GM19397 (cell line): ENCODE results near the gene GALNT2.

Experiments used
- ATAC-seq: cut with Tn5 transposase; IDR thresholded peaks from one replicate; pipeline ENCODE4 v1.9.1; 2021; ENCODE audit warnings: mild to moderate bottlenecking, moderate library complexity; ENCODE audit not compliant: unreplicated experiment

GALNT2 gene

GRCh38 chr1:230141797-230142607 lies 75.0 kb downstream of the GALNT2 start:
- no peak for ATAC-seq

GRCh38 chr1:230142608-230143210 lies 75.7 kb downstream of the GALNT2 start:
- ATAC-seq, result no peak

GRCh38 chr1:230143534-230143933 lies 76.5 kb downstream of the GALNT2 start:
- no peak for ATAC-seq

- ATAC-seq, result no peak
Measured at GRCh38 chr1:230144010-230144614, 77.1 kb downstream of the GALNT2 start.

GRCh38 chr1:230144758-230145504 lies 77.9 kb downstream of the GALNT2 start:
- no peak for ATAC-seq

GRCh38 chr1:230145505-230145899 lies 78.5 kb downstream of the GALNT2 start:
- no peak for ATAC-seq

- no peak for ATAC-seq
Measured at GRCh38 chr1:230145953-230146476, 79.0 kb downstream of the GALNT2 start.

GRCh38 chr1:230146709-230147108 lies 79.7 kb downstream of the GALNT2 start:
- ATAC-seq, result no peak

- ATAC-seq, result no peak
Measured at GRCh38 chr1:230147253-230148125, 80.5 kb downstream of the GALNT2 start.

GRCh38 chr1:230148126-230148652 lies 81.2 kb downstream of the GALNT2 start:
- no peak for ATAC-seq

- no peak for ATAC-seq
Measured at GRCh38 chr1:230148768-230149469, 81.9 kb downstream of the GALNT2 start.

GRCh38 chr1:230149751-230150584 lies 82.9 kb downstream of the GALNT2 start:
- ATAC-seq, result peak; percentile 55

- ATAC-seq, result no peak
Measured at GRCh38 chr1:230150615-230151014, 83.6 kb downstream of the GALNT2 start.

- ATAC-seq, result no peak
Measured at GRCh38 chr1:230151924-230152468, 85.0 kb downstream of the GALNT2 start.

GRCh38 chr1:230152999-230153398 lies 86.0 kb downstream of the GALNT2 start:
- no peak for ATAC-seq

- ATAC-seq, result no peak
Measured at GRCh38 chr1:230153641-230154296, 86.7 kb downstream of the GALNT2 start.

GRCh38 chr1:230155021-230155420 lies 88.0 kb downstream of the GALNT2 start:
- ATAC-seq, result no peak

- no peak for ATAC-seq
Measured at GRCh38 chr1:230156068-230156467, 89.0 kb downstream of the GALNT2 start.
